ENCODE measurements around the gene VPS52.
A peak's percentile ranks its signal among the peaks of the same experiment; 100 is the strongest.
"Not testable (repeated sequence)": the region's sequence is repeated elsewhere in the genome, so short reads cannot be mapped to it uniquely, and the experiment has no call there.

Gene VPS52

GRCh38 chr6:33301877-33302276 lies 30.2 kb upstream of the VPS52 start:
- no peak for DNase-seq (ENCODE audit: low read depth in 2 of 2)

- peak; percentile 85 to 93 for DNase-seq (ENCODE audit: low read depth in 2 of 2)
Measured at GRCh38 chr6:33299237-33299944, 27.7 kb upstream of the VPS52 start.

GRCh38 chr6:33298773-33299236 lies 27.1 kb upstream of the VPS52 start, which contains the start of gene RGL2:
RGL2 (minus strand) TSS chr6:33298942; CDS start chr6:33298610, 332 bp downstream.
- DNase-seq (ENCODE audit: low read depth in 2 of 2): no peak

- peak in 1 of 2 experiments; percentile 57 for DNase-seq (ENCODE audit: low read depth in 2 of 2)
Measured at GRCh38 chr6:33297956-33298772, 26.5 kb upstream of the VPS52 start.

- DNase-seq (ENCODE audit: low read depth in 2 of 2): no peak
Measured at GRCh38 chr6:33297406-33297955, 25.8 kb upstream of the VPS52 start.

GRCh38 chr6:33296797-33297405 lies 25.2 kb upstream of the VPS52 start:
- DNase-seq (ENCODE audit: low read depth in 2 of 2): no peak

GRCh38 chr6:33295621-33296369 lies 24.1 kb upstream of the VPS52 start:
- no peak for DNase-seq (ENCODE audit: low read depth in 2 of 2)

- no peak for DNase-seq (ENCODE audit: low read depth in 2 of 2)
Measured at GRCh38 chr6:33294086-33294823, 22.6 kb upstream of the VPS52 start.

- DNase-seq (ENCODE audit: low read depth in 2 of 2): no peak
Measured at GRCh38 chr6:33292996-33293682, 21.5 kb upstream of the VPS52 start.

- DNase-seq (ENCODE audit: low read depth in 2 of 2): no peak
Measured at GRCh38 chr6:33290459-33290858, 18.8 kb upstream of the VPS52 start.

- no peak for DNase-seq (ENCODE audit: low read depth in 2 of 2)
Measured at GRCh38 chr6:33289784-33290315, 18.2 kb upstream of the VPS52 start.

GRCh38 chr6:33288921-33289783 lies 17.5 kb upstream of the VPS52 start, which contains the start of the genes PFDN6 and WDR46:
PFDN6 (plus strand) TSS chr6:33289601; CDS start chr6:33289857, 256 bp downstream.
WDR46 (minus strand) TSS chr6:33289239; CDS start chr6:33289170, 69 bp downstream.
- peak; percentile 62 to 72 for DNase-seq (ENCODE audit: low read depth in 2 of 2)

- no peak for DNase-seq (ENCODE audit: low read depth in 2 of 2)
Measured at GRCh38 chr6:33288141-33288920, 16.7 kb upstream of the VPS52 start.

- DNase-seq (ENCODE audit: low read depth in 2 of 2): no peak
Measured at GRCh38 chr6:33286946-33287914, 15.6 kb upstream of the VPS52 start.

GRCh38 chr6:33285214-33285613 lies 13.5 kb upstream of the VPS52 start:
- not testable (repeated sequence) for DNase-seq (ENCODE audit: low read depth in 2 of 2)

- no peak for DNase-seq (ENCODE audit: low read depth in 2 of 2)
Measured at GRCh38 chr6:33280539-33280938, 8.9 kb upstream of the VPS52 start.

All from stimulated activated CD4-positive, alpha-beta T cell treated with anti-CD3 and anti-CD28 coated beads, Interleukin-12 subunit alpha, Interleukin-12 subunit beta, amount 100 ng/mL, for 24 hours (primary cell).